Tongue (tissue), 2 donors: ENCODE measurements around the gene MIPOL1. TPM values are rescaled to one million over a fixed set of nuclear protein-coding genes. Genes with fewer than 3 reads are reported as not detected.
A peak's percentile ranks its signal among the peaks of the same experiment; 100 is the strongest.
"Not testable (repeated sequence)": the region's sequence is repeated elsewhere in the genome, so short reads cannot be mapped to it uniquely, and the experiment has no call there.

Experiments
- DNase-seq: peaks from one replicate; pipeline ENCODE4 v3.0.0-alpha.2; 2015
- total RNA-seq: library from RNA; depleted of rRNA; stranded (reverse); fragments of >200 nt; gene quantifications from one replicate; pipeline ENCODE4 v1.2.3, GENCODE V29; 2014

MIPOL1 gene
- total RNA-seq, 1 donor from 2014 or later: 35.4 TPM

DNA sequence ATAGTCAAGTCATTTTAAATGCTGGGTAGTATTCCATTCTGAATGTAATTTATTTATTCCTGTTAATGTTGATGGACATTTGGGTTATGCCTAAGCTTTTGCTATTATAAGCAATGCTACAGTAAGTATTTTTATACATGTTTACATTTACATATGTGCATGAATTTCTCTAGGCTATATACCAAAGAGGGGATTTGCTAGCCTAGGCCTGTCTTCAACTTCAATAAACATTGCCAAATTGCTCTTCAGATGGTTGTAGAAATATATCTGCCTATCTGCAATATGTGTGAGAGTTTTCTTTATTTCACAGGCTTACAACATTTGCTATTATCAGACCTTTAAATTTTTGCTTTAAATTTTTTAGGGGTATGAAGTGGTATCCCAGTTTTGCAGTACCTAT, 87.0 kb downstream of the MIPOL1 start:
- DNase-seq: no peak

DNA sequence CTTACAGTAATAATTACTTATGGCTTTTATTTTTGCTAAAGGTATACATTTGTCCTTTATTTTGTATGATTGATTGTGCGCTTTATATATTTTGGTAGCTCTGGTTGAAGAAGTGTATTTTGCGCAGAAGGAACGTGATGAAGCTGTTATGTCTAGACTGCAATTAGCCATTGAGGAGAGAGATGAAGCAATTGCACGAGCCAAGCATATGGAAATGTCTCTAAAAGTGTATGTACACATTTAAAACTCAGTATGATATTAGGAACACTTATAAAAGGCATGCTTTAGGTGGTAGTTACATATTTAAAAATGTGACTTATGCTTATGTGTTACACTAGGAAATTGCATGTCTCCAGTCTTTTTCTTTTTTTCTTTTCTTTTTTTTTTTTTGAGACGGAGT, 87.5 kb downstream of the MIPOL1 start:
- no peak for DNase-seq

DNA sequence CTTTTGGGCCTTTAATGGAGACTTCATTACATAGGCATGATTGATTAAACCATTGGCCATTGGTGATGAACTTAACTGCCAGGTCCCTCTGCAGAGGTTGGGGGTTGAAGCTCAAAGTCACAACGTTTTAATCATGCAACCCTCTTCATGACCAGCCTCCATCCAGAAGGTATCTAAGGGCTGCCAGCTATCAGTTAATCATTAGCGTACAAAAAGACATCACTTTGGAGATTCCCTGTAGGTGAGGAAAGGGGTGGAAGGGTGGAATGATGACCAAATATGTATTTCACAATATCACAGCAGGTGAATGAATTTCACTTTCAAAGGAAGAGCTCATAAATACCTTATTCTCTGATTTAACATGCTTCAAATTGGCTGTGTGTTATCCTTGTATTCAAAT, 92.0 kb downstream of the MIPOL1 start:
- DNase-seq: no peak

DNA sequence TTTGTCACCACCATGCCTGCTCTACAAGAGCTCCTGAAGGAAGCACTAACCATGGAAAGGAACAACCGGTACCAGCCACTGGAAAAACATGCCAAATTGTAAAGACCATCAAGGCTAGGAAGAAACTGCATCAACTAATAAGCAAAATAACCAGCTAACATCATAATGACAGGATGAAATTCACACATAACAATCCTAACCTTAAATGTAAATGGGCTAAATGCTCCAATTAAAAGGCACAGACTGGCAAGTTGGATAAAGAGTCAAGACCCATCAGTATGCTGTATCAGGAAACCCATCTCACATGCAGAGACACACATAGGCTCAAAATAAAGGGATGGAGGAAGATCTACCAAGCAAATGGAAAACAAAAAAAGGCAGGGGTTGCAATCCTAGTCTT, 97.5 kb downstream of the MIPOL1 start:
- not testable (repeated sequence) for DNase-seq

DNA sequence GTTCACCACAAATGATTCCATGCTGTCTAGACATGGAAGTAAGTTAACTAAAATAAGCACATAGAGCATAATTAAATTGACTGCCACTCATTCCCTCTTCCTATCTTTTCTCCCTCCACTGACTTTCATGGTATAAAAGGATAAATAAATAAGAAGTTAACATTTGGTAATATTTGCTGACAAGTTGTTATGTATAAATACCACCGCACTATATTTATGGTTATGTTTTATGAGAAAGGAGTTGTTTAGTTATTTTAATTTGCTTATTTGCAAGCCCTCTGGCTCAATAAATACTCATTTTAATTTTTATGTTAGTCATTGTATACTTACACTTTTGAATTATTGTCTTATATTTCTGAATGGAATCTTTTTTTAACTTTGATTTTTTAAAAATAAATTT, 113.5 kb downstream of the MIPOL1 start:
- DNase-seq: no peak

DNA sequence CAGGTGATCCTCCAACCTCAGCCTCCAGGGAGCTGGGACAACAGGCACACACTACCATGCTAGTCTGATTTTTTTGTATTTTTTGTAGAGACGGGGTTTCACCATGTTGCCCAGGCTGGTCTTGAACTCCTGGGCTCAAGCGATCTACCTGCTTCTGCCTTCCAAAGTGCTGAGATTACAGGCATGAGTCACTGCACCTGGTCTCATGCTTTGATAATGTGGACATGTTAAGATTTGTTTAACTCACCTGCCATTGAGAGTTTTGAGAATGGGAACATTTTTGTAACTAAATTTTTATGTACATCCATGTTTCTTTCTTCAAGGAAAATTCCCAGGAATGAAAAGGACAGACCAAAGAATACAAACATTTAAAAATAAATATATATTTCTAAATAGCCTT, 121.2 kb downstream of the MIPOL1 start:
- no peak for DNase-seq

DNA sequence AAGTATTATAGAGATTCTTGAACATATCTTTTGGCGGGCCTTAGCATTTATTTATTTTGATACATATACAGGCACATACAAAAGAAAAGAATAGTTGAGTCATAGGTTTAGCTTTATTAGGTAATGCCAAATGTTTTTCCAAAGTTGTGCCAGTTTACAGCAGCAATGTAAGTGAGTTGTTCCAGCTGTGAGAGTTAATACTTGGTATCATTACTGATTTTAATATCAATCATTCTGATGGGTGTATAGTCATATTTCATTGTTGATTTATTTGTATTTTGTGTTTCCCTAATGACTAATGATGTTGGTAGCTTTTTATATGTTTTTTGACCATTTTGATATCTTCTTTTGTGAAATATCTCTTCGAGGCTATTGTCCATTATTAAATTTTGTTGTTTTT, 122.4 kb downstream of the MIPOL1 start:
- DNase-seq: no peak

DNA sequence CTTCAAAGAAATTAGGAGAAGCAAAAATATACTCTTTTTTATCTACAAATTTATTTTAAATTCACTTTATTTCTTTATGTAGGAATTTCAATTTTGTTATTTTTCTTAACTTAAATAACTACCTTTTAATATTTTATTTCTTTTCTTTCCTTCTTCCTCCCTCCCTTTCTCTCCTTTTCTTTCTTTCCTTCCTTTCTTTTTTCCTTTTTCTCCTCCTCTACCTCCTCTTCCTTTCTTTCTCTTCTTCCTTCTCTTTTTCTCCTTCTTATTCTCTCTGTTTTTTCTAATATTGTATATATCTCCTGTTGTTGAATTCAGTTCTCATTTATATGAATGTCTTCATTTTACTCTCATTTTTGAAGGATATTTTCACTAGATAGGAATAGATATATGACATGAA, 127.6 kb downstream of the MIPOL1 start:
- no peak for DNase-seq

DNA sequence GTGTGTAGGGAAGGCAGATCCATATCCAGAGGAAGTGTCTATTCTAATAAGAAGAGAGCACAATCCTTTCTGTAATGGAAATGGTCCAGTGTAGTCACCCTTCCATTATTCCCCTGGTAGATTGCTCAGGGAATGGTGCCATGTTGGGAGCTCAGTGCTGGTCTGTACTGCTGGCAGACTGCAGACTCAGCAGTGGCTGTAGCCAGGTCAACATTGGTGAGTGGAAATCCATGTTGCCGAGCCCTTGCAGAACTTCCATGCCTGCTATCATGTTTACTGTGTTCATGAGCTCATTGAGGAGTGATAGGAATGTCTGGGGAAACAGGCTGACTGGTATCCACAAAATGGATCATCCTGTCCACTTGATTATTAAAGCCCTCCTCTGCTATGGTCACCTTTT, 128.7 kb downstream of the MIPOL1 start:
- DNase-seq: no peak

DNA sequence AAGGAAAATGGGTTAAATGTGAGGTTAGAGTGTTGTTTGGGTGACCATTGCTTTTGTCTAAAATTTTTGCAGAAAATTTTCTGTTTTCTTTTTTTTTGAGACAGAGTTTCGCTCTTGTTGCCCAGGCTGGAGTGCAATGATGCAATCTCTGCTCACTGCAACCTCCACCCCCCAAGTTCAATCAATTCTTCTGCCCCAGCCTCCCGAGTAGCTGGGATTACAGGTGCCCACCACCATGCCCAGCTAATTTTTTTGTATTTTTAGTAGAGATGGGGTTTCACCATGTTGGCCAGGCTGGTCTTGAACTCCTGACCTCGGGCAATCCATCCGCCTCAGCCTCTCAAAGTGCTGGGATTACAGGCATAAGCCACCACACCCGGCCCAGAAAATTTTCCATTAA, 130.2 kb downstream of the MIPOL1 start:
- DNase-seq: not testable (repeated sequence)

DNA sequence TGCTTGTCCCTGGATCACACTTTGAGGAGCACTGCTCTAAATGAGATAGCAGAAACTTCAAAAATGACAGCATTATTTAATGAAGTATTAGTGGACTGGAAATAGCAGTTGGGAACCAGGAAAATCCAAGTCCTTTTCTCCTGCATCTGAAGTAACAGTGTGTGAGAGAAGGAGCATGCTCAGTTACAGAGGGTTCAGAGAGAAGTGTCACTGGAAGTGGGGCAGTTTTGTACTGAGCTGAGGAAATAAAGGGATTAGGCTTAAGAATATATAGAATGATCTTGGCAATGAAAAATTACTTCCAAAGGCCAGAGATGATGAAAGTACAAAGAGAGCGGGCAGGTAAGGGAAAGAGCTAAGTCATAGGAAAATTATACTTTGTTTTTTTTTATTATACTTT, 130.9 kb downstream of the MIPOL1 start:
- no peak for DNase-seq

DNA sequence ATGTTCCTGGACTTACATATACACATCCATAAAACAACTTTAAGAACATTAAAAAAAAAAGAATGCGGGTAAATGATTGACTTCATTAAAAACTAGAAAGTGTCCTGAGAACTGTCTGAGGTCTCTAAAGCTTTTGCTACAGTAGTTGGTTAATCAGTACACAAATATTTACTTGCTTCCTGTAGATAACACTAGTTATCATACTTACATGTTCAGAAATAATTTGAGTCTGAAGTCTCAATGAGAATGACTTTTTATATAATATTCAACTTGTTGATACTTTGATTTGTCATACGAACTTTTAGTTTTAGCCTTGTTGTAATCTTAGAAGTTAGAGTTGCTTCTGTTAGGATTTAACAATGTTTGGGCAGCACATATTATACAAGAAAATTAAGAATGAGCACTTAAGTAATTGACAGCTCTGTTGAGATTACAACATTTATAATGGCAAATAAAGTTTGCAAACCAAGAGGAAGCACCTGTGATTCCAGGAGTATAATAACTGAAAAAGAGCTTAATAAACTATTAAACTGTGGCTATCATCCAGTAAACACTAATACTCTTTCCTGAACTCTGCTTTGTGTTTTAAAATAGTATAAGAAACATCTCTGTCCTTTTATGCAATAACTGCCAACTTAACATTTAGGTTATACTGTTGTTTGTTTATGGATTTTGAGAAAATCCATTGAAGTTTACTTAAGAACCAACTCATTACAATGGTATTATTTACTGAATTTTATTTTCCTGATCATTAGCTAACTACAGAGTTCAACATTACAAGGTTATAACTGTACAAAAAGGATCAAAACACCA, 131.7 kb downstream of the MIPOL1 start:
- no peak for DNase-seq

DNA sequence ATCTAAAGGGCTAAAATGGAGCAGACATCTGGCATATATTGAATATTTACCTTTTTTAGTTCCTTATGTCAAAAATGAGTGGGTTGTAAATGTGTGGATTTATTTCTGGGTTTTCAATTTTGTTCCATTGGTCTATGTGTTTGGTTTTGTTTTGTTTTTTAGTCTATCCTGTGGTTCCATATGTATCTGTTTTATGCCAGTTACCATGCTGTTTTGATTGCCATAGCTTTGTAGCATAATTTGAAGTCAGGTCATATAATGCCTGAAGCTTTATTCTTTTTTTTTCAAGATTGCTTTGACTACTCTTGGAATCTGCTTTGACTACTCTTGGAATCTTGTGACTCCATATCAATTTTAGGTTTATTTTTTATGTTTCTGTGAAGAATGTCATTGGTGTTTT, 133.2 kb downstream of the MIPOL1 start:
- DNase-seq: no peak

DNA sequence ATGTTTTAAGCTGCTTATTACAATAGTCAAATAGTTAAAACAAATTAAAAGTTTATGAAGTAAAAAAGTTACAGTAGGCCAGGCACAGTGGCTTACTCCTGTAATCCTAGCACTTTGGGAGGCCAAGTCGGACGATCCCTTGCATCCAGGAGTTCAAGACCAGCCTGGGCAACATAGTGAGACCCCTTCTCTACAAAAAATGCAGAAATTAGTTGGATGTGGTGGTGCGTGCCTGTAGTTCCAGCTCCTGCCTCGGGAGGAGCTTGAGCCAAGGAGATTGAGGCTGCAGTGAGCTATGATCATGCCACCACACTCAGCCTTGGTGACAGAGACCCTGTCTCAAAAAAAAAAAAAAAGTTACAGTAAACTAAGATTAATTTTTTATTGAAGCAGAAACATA, 142.6 kb downstream of the MIPOL1 start:
- no peak for DNase-seq

DNA sequence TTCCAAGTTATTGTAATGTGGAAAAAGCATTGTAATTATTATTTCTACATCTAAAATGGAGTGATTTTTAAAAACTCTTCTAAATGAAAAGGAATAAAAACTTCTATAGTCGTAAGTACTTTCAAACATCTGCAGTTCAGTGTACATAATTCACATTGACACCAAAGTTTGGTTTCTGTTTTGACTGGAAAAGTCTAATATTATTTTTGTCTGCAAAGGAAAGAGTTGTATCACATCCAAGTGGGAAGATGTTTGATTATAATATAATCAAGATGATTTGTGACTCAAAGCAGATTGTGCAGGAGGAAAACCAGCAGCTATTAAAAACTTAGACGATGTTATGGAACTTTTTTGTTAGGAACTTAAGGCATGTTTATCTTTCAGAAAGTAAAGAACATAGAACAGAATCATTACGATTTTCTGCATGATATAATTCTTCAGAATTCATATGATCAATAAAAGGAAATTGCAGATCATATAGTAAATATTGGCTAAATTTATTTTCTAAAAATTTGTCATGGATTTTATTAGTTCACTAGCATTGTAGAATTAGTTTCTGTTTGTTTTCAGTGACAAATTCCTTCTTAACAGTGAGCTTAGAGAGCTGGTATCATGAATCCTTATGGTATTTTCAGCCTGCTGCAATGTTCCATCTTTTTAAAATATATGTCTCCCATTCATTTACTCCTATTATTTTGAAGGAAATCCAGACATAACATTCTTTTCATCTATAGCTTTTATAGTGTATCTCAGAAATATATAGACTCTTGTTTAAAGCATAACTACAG, 145.8 kb downstream of the MIPOL1 start:
- peak; percentile 24 for DNase-seq

DNA sequence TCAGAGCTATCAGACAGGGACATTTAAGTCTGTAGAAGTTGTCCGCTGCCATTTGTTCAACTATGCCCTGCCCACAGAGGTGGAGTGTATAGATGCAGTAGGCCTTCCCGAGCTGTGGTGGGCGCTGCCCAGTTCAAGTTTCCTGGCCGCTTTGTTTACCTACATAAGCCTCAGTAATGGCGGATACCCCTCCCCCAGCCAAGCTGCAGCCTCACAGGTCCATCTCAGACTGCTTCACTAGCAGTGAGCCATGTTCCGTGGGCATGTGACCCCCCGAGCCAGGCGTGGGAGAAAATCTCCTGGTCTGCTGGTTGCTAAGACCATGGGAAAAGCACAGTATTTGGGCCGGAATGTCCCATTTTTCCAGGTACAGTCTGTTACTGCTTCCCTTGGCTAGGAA, 165.9 kb downstream of the MIPOL1 start:
- DNase-seq: no peak

DNA sequence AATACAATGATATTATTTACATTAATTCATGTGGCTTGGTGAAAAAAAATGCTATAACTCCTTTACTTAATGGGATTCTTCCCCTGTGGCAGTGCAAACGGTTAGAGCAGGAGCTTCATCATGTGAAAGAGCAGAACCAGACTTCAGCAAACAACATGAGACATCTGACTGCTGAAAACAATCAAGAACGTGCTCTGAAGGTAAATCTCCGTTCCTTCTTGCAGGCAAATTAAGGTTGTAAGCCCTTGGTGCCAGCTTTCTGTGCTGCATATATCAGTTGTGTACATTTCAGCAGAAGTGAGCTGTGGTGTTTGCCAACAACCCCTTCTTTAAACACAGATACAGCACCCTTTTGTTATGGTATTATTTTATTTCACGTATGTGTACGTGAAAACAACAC, 171.7 kb downstream of the MIPOL1 start:
- peak; percentile 33 for DNase-seq

DNA sequence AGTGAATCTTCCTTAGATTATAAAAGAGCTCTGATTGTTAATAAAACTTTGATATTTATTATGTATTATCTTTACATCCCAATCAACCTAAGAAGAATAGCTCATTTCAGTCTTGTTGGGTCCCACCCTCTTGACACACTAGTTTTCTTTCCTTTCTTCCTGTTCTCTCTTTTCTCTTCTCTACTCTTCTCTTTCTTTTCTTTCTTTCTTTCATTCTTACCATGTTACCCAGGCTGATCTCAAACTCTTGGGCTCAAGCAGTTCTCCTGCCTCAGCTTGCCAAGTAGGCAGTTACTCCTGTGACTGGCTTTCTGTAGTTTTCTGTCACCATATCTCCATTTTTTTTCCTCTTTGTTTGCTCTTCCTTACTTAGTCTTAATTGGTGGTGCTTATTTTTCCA, 177.8 kb downstream of the MIPOL1 start:
- no peak for DNase-seq

DNA sequence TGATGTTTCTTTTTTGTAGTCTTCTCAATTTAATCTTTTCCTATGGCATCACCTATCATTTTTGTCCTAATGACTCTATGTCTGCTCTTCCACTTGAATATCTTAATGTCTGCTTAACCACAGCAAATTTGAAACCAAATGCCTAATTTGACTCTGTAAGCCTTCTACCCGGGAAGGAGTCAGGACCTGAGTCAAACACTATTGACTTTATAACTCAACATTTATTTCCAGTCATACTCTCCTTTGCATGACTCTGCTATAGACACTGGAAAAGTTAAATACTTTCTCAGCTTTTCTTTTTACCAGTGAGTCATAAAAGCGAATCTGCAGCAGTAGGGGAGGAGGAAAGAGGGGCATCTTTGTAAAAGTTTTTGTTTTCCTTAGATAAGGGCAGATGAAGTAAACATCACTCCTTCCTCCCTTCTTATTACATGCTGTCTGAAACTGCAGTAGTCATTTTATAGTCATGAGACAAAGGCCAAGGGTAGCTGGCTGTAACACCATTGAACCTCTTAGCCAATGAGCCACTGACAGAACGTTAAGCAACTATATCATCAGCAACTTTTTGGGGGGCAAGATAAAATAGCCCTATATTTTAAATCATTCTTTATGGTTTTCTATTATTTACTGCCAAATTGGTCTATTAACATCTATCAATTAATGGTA, 179.3 kb downstream of the MIPOL1 start:
- no peak for DNase-seq

DNA sequence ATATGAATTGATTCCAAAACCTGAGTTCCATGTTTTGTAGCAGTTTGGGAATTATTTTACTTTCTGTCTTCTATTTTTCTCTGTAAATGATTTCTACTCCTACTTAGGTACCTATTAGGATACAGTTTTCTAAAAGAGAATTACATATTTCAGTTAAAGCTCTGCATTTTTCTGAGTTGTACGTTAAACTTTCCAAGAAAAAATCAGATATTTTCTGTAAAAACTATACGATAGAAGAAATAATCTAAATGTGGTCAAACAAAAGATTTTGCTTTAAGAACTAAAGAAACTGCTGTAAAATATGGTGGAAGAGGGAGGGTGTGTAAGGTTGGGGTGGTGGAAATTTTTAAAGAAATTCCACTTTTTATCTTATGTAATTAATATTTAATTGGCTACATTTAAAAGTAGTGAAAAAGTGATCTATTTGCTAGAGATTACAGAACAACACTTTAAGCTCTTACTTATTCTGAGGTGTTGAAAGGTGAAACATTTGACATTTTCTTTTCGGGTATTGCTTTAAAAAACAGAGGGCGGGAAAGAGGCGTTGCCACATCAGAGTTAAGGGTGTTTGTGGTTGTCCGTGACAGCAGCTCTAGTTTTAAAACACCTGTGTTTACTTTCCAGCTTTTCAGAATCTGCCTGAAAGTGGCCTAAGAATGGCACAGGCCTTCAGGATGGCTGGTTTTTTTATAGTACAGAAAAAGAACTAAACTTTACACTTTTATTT, 187.3 kb downstream of the MIPOL1 start:
- peak; percentile 53 for DNase-seq

DNA sequence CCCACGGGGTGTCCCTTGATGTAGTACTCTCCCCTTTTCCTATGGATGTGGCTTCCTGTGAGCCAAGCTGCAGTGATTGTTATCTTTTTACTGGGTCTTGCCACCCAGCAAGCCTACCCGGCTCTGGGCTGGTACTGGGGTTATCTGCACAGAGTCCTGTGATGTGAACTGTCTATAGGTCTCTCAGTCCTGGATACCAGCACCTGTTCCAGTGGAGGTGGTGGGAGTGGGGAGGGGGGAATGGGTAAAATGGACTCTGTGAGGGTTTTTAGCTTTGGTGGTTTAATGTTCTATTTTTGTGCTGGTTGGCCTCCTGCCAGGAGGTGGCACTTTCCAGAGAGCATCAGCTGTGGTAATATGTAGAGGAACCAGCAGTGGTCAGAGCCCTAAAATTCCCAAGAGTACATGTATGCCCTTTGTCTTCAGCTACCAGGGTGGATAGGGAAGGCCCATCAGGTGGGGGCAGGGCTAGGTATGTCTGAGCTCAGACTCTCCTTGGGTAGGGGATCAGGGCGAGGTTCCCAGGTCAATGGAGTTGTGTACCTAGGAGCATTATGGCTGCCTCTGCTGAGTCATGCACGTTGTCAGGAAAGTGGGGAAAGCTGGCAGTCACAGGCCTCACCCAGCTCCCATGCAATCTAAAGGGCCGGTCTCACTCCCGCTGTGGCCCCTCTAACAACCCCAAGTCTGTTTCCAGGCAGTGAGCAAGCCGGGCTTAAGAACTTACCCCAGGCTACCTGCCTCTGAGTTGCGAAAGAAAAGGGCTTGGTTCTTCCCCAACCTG, 199.6 kb downstream of the MIPOL1 start:
- DNase-seq: not testable (repeated sequence)

DNA sequence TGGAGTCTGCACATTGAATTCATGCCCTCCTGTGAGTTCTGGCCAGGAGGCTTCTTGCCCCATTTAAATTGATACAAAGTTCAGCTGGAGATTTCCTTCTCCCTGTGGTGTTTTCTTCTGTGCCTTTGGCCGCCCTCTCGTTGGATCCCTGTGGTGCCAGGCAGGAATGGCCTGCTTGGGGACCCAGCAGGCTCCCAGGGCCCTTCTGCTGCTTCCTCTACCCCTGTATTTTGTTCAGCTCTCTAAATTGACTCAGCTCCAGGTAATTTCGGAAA, 200.1 kb downstream of the MIPOL1 start:
- no peak for DNase-seq
